HEK293 (cell line): ENCODE measurements around the gene DSCAML1.

Experiments
- CTCF ChIA-PET: fragments of 350-600 bp; formaldehyde crosslinking; extraction: SDS; loops from one replicate; lab custom pipeline; 2021; ENCODE audit warnings: antibody characterized with exemption; lab: Yijun Ruan, JAX
- POLR2A ChIA-PET: fragments of 300-600 bp; formaldehyde crosslinking; extraction: SDS; loops from one replicate; lab custom pipeline; 2020; ENCODE audit warnings: antibody characterized with exemption, inconsistent platforms; lab: Yijun Ruan, JAX
- H3K27ac ChIP-seq: fragments of 200-500 bp; sonication (Bioruptor generic); 2 replicates; pipeline ENCODE4 v1.5.1; 2014; ENCODE audit warnings: low read depth, low read length, control low read depth, inconsistent platforms; ENCODE audit errors: extremely low read depth
- H3K36me3 ChIP-seq, 2 experiments: fragments of 200-500 bp in 1 of 2; sonication (Bioruptor generic) in 1 of 2; 1 replicate in 1 of 2; 2 replicates in 1 of 2; pipeline ENCODE4 v1.5.1; 2014 to 2017; ENCODE audit warnings: inconsistent platforms in 2 of 2, low read length in 2 of 2; ENCODE audit not compliant: control insufficient read depth in 2 of 2, insufficient read depth in 1 of 2
- H3K4me1 ChIP-seq: fragments of 200-500 bp; sonication (Bioruptor generic); 2 replicates; pipeline ENCODE4 v1.5.1; 2014; ENCODE audit warnings: mild to moderate bottlenecking, low read length, inconsistent platforms; ENCODE audit not compliant: control insufficient read depth, insufficient read depth
- H3K4me3 ChIP-seq: 2 replicates; pipeline ENCODE4 v1.5.1; 2011; ENCODE audit warnings: low read depth, mild to moderate bottlenecking, control low read depth, low read length, moderate library complexity
- H3K9me3 ChIP-seq: fragments of 200-500 bp; sonication (Bioruptor generic); 2 replicates; pipeline ENCODE4 v1.5.1; 2014; ENCODE audit warnings: low read depth, low read length, inconsistent platforms; ENCODE audit not compliant: control insufficient read depth, insufficient read depth
- GLI4 ChIP-seq: fragments of 450-650 bp; formaldehyde crosslinking; IDR thresholded peaks from 2 replicates; pipeline ENCODE4 v1.5.1; 2016; ENCODE audit warnings: missing biosample characterization, missing genetic modification characterization
- MYNN ChIP-seq: fragments of 450-650 bp; formaldehyde crosslinking; IDR thresholded peaks from 2 replicates; pipeline ENCODE4 v1.5.1; 2016; ENCODE audit warnings: missing biosample characterization, missing genetic modification characterization, borderline replicate concordance
- OSR2 ChIP-seq: fragments of 450-650 bp; formaldehyde crosslinking; IDR thresholded peaks from 2 replicates; pipeline ENCODE4 v1.5.1; 2016; ENCODE audit warnings: missing biosample characterization, missing genetic modification characterization
- YY1 ChIP-seq: fragments of 450-650 bp; formaldehyde crosslinking; IDR thresholded peaks from 2 replicates; pipeline ENCODE4 v1.5.1; 2018; ENCODE audit warnings: missing biosample characterization, missing genetic modification characterization
- ZBTB1 ChIP-seq: fragments of 450-650 bp; formaldehyde crosslinking; IDR thresholded peaks from 2 replicates; pipeline ENCODE4 v1.5.1; 2016; ENCODE audit warnings: missing biosample characterization, missing genetic modification characterization
- ZBTB17 ChIP-seq: fragments of 450-650 bp; formaldehyde crosslinking; IDR thresholded peaks from 2 replicates; pipeline ENCODE4 v1.5.1; 2016; ENCODE audit warnings: missing biosample characterization, missing genetic modification characterization
- ZBTB7A ChIP-seq: fragments of 450-650 bp; formaldehyde crosslinking; IDR thresholded peaks from 2 replicates; pipeline ENCODE4 v1.5.1; 2016; ENCODE audit warnings: low read depth, missing biosample characterization, missing genetic modification characterization
- ZFP69B ChIP-seq: fragments of 450-650 bp; formaldehyde crosslinking; IDR thresholded peaks from 2 replicates; pipeline ENCODE4 v1.5.1; 2016; ENCODE audit warnings: missing biosample characterization, missing genetic modification characterization
- ZNF132 ChIP-seq: fragments of 450-650 bp; formaldehyde crosslinking; IDR thresholded peaks from 2 replicates; pipeline ENCODE4 v1.5.1; 2017; ENCODE audit warnings: missing biosample characterization, missing genetic modification characterization, borderline replicate concordance
- ZNF146 ChIP-seq: fragments of 450-650 bp; formaldehyde crosslinking; IDR thresholded peaks from 2 replicates; pipeline ENCODE4 v1.5.1; 2016; ENCODE audit warnings: missing biosample characterization, missing genetic modification characterization
- ZNF174 ChIP-seq: fragments of 450-650 bp; formaldehyde crosslinking; IDR thresholded peaks from 2 replicates; pipeline ENCODE4 v1.5.0; 2017; ENCODE audit warnings: missing biosample characterization, mild to moderate bottlenecking, missing genetic modification characterization
- ZNF2 ChIP-seq: fragments of 450-650 bp; formaldehyde crosslinking; IDR thresholded peaks from 2 replicates; pipeline ENCODE4 v1.5.1; 2016; ENCODE audit warnings: missing biosample characterization, missing genetic modification characterization
- ZNF311 ChIP-seq: fragments of 450-650 bp; formaldehyde crosslinking; IDR thresholded peaks from 2 replicates; pipeline ENCODE4 v1.5.1; 2017; ENCODE audit warnings: missing biosample characterization, missing genetic modification characterization, borderline replicate concordance
- ZNF324 ChIP-seq: fragments of 450-650 bp; formaldehyde crosslinking; IDR thresholded peaks from 2 replicates; pipeline ENCODE4 v1.5.1; 2016; ENCODE audit warnings: missing biosample characterization, missing genetic modification characterization
- ZNF341 ChIP-seq: fragments of 450-650 bp; formaldehyde crosslinking; IDR thresholded peaks from 2 replicates; pipeline ENCODE4; 2016; ENCODE audit warnings: low read depth, missing biosample characterization, missing genetic modification characterization
- ZNF366 ChIP-seq: fragments of 450-650 bp; formaldehyde crosslinking; conservative IDR thresholded peaks from 2 replicates; pipeline ENCODE4 v1.5.1; 2016; ENCODE audit warnings: missing biosample characterization, missing genetic modification characterization
- ZNF391 ChIP-seq: fragments of 450-650 bp; formaldehyde crosslinking; IDR thresholded peaks from 2 replicates; pipeline ENCODE4 v1.5.1; 2016; ENCODE audit warnings: low read depth, missing biosample characterization, missing genetic modification characterization, borderline replicate concordance
- ZNF549 ChIP-seq: fragments of 450-650 bp; IDR thresholded peaks from 2 replicates; pipeline ENCODE4 v1.5.1; 2018; ENCODE audit warnings: missing biosample characterization, missing genetic modification characterization, mild to moderate bottlenecking, inconsistent platforms, moderate library complexity
- ZNF571 ChIP-seq: fragments of 450-650 bp; formaldehyde crosslinking; IDR thresholded peaks from 2 replicates; pipeline ENCODE4 v1.5.0; 2017; ENCODE audit warnings: missing biosample characterization, missing genetic modification characterization
- ZNF624 ChIP-seq: fragments of 450-650 bp; formaldehyde crosslinking; IDR thresholded peaks from 2 replicates; pipeline ENCODE4 v1.5.1; 2017; ENCODE audit warnings: missing biosample characterization, missing genetic modification characterization
- ZNF629 ChIP-seq: fragments of 450-650 bp; formaldehyde crosslinking; IDR thresholded peaks from 2 replicates; pipeline ENCODE4 v1.5.1; 2017; ENCODE audit warnings: missing biosample characterization, missing genetic modification characterization
- ZNF658 ChIP-seq: fragments of 450-650 bp; formaldehyde crosslinking; IDR thresholded peaks from 2 replicates; pipeline ENCODE4; 2016; ENCODE audit warnings: missing biosample characterization, missing genetic modification characterization
- ZNF76 ChIP-seq: fragments of 450-650 bp; formaldehyde crosslinking; IDR thresholded peaks from 2 replicates; pipeline ENCODE4; 2016; ENCODE audit warnings: low read depth, missing biosample characterization, missing genetic modification characterization, borderline replicate concordance
- TF ChIP-seq, protein P1 (sequence below): fragments of 450-650 bp; formaldehyde crosslinking; IDR thresholded peaks from 2 replicates; pipeline ENCODE4 v1.5.1; 2016; ENCODE audit warnings: missing biosample characterization, missing genetic modification characterization, low read depth
- TF ChIP-seq, protein P2 (sequence below): fragments of 450-650 bp; formaldehyde crosslinking; IDR thresholded peaks from 2 replicates; pipeline ENCODE4 v1.5.1; 2016; ENCODE audit warnings: missing biosample characterization, missing genetic modification characterization
- TF ChIP-seq, protein P3 (sequence below): sonication (generic); formaldehyde crosslinking; IDR thresholded peaks from 2 replicates; pipeline ENCODE4 v1.8.1; 2022; ENCODE audit warnings: mild to moderate bottlenecking, moderate library complexity, missing genetic modification reagents
- TF ChIP-seq, protein P4 (sequence below): fragments of 450-650 bp; formaldehyde crosslinking; IDR thresholded peaks from 2 replicates; pipeline ENCODE4; 2016; ENCODE audit warnings: missing biosample characterization, missing genetic modification characterization

Gene DSCAML1

DNA sequence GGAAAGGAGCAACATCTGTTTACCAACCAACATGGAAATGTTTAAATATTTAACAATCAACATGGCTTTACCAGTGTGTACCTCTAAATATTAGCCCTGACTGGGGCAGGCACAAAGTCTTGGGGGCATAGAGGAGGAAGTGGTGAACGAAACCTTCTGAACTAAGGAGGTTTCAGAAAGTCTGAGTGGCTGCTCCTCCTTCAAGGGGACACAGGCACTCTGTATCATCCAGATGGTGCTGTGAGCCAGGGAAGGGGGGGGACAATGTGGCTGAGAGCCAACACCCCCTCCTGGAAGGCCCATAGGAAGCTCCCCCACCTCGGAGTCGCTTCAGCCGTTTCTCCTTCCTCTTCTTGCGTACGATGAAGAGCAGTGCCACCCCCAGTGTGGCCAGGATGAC lies 361.7 kb downstream of the DSCAML1 start (continued):
- TF ChIP-seq, protein P1, sequence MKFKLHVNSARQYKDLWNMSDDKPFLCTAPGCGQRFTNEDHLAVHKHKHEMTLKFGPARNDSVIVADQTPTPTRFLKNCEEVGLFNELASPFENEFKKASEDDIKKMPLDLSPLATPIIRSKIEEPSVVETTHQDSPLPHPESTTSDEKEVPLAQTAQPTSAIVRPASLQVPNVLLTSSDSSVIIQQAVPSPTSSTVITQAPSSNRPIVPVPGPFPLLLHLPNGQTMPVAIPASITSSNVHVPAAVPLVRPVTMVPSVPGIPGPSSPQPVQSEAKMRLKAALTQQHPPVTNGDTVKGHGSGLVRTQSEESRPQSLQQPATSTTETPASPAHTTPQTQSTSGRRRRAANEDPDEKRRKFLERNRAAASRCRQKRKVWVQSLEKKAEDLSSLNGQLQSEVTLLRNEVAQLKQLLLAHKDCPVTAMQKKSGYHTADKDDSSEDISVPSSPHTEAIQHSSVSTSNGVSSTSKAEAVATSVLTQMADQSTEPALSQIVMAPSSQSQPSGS (tag by site-specific recombination), result no peak
- TF ChIP-seq ZNF571 (tag by site-specific recombination) (no peak), GLI4 (tag by site-specific recombination) (no peak)

DNA sequence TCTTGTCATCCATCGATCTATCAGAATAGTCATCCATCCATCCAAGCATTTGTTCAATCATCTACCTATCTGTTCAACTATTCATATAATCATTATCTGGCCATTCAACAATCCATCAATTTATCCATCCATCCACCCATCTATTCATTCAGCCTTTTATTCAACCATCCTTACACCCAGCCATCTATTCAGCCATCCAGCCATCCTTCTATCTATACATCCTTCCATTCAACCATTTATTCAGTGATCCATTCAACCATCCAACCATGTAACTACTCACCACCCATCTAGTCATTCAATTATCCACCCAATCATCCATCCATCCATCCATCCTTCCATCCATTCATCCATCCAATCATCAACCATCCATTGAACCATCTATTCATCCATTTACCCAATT lies 362.5 kb downstream of the DSCAML1 start:
- POLR2A ChIA-PET, result no interaction called here
- TF ChIP-seq YY1 (no peak), ZBTB7A (tag by site-specific recombination) (no peak), ZNF549 (tag by site-specific recombination) (no peak), ZNF76 (tag by site-specific recombination) (no peak), ZNF391 (tag by site-specific recombination) (no peak), ZNF624 (no peak), ZBTB1 (tag by site-specific recombination) (no peak), ZBTB17 (tag by site-specific recombination) (peak; percentile 55), ZNF146 (tag by site-specific recombination) (no peak), ZNF366 (tag by site-specific recombination) (peak; percentile 57), ZNF629 (tag by site-specific recombination) (no peak), OSR2 (tag by site-specific recombination) (no peak)
- TF ChIP-seq, protein P2, sequence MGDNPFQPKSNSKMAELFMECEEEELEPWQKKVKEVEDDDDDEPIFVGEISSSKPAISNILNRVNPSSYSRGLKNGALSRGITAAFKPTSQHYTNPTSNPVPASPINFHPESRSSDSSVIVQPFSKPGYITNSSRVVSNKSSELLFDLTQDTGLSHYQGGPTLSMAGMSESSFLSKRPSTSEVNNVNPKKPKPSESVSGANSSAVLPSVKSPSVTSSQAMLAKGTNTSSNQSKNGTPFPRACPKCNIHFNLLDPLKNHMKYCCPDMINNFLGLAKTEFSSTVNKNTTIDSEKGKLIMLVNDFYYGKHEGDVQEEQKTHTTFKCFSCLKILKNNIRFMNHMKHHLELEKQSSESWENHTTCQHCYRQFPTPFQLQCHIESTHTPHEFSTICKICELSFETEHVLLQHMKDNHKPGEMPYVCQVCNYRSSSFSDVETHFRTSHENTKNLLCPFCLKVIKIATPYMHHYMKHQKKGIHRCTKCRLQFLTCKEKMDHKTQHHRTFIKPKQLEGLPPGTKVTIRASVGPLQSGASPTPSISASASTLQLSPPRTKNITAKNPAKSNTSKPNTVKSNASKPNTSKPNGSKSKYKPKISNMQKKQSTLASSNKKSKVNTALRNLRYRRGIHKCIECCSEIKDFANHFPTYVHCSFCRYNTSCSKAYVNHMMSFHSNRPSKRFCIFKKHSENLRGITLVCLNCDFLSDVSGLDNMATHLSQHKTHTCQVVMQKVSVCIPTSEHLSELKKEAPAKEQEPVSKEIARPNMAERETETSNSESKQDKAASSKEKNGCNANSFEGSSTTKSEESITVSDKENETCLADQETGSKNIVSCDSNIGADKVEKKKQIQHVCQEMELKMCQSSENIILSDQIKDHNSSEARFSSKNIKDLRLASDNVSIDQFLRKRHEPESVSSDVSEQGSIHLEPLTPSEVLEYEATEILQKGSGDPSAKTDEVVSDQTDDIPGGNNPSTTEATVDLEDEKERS (tag by site-specific recombination), result no peak
- TF ChIP-seq, protein P3, sequence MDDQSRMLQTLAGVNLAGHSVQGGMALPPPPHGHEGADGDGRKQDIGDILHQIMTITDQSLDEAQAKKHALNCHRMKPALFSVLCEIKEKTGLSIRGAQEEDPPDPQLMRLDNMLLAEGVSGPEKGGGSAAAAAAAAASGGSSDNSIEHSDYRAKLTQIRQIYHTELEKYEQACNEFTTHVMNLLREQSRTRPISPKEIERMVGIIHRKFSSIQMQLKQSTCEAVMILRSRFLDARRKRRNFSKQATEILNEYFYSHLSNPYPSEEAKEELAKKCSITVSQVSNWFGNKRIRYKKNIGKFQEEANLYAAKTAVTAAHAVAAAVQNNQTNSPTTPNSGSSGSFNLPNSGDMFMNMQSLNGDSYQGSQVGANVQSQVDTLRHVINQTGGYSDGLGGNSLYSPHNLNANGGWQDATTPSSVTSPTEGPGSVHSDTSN (CRISPR knock-in tag), result no peak
- no peaks in the 10 kb centered on the region for H3K4me1 ChIP-seq
- H3K4me3 ChIP-seq, result no peak overlapping the region
- CTCF ChIA-PET, result no interaction called here
- H3K27ac ChIP-seq, result no peak overlapping the region
- H3K9me3 ChIP-seq, result no peaks in the 10 kb centered on the region
- H3K36me3 ChIP-seq, result no peaks in the 10 kb centered on the region

DNA sequence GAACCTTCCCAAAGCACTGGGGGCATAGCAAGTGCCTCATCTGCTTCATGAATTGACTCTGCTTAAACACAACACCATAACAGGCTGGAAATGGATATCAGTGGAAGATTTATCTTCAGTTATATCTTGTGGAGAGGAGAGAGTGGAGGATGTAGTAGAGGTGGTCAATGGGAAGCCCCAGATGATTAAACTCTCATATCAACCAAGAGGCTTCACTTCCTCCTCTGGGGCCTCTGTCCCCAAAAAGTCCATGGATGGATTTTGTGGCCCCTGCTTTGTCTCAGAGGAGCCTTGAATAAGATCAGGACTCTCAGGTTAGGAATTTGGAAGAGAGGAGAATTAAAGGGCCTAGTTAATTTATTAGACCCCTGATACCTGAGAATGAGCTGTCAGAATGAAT lies 363.3 kb downstream of the DSCAML1 start:
- no peak for TF ChIP-seq ZNF174 (tag by site-specific recombination)
- no peak for TF ChIP-seq ZNF658 (tag by site-specific recombination)
- no peak for TF ChIP-seq ZNF624
- no peak for TF ChIP-seq ZNF132 (tag by site-specific recombination)
- TF ChIP-seq ZNF311 (tag by site-specific recombination), result no peak
- no peak for TF ChIP-seq ZFP69B (tag by site-specific recombination)
- TF ChIP-seq, protein P4, sequence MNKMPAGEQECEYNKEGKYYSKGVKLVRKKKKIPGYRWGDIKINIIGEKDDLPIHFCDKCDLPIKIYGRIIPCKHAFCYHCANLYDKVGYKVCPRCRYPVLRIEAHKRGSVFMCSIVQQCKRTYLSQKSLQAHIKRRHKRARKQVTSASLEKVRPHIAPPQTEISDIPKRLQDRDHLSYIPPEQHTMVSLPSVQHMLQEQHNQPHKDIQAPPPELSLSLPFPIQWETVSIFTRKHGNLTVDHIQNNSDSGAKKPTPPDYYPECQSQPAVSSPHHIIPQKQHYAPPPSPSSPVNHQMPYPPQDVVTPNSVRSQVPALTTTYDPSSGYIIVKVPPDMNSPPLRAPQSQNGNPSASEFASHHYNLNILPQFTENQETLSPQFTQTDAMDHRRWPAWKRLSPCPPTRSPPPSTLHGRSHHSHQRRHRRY (tag by site-specific recombination), result no peak
- no peak for TF ChIP-seq ZNF341 (tag by site-specific recombination)
- TF ChIP-seq ZNF324 (tag by site-specific recombination), result no peak
- TF ChIP-seq ZNF2, result no peak
- no peak for TF ChIP-seq MYNN (tag by site-specific recombination)
- TF ChIP-seq ZNF391 (tag by site-specific recombination), result no peak
- Histone ChIP-seq H3K9me3 (no peaks in the 10 kb centered on the region), H3K4me1 (no peaks in the 10 kb centered on the region), H3K36me3 (no peaks in the 10 kb centered on the region), H3K27ac (no peak overlapping the region), H3K4me3 (no peak overlapping the region)
- CTCF ChIA-PET, result no interaction called here
- POLR2A ChIA-PET, result no interaction called here
